GM19035 (cell line): ENCODE measurements around the gene E2F4.
A peak's percentile ranks its signal among the peaks of the same experiment; 100 is the strongest.

Experiments
- ATAC-seq: cut with Tn5 transposase; IDR thresholded peaks from one replicate; pipeline ENCODE4 v1.9.1; 2021; ENCODE audit not compliant: unreplicated experiment

Gene E2F4

GRCh38 chr16:67191995-67192681 lies at the start of gene E2F4:
E2F4 (plus strand) TSS chr16:67192155; CDS start chr16:67192228, 73 bp downstream.
- ATAC-seq = peak; percentile 90

- ATAC-seq = no peak
Observed at GRCh38 chr16:67142342-67142741, 49.6 kb upstream of the E2F4 start.

DNA sequence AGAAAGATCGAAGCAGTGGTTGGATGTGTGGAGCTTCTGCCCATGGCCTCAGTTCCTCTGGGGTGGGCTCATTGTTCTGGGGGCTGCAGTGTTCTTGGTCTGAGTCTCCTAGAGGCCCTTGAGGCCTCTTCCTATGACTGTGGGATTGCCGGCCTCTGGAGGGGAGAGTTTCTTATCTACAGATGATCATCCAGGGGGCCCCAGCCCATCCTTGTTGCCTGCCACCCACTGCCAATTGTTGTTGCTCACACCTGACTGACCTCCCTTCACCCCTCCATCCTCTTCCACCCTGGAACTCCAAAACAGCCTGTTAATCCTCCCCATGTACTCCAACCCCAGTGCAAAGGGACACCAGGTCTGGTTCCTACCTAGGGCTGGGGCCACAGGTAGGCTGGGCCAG lies 47.0 kb upstream of the E2F4 start:
- no peak for ATAC-seq

DNA sequence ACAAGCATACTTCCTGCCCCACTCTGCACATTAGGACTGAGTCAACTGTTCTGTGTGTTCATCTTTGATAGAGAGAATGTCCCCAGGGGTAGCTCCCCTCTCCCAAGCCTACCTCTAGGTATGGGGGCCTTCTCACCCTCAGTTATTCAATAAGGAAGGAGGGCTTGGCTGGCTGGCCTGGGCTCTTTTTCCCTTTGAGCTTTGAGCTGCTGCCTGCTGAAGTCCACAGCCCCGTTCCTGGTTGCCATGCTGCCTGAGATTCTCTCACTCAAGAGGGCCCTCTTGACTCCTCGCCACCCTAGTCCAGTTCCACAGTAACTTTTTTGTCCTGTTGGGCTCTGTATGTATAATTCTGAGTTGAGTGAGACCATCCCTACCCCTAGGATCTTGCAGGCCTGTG lies 46.2 kb upstream of the E2F4 start:
- ATAC-seq = no peak

DNA sequence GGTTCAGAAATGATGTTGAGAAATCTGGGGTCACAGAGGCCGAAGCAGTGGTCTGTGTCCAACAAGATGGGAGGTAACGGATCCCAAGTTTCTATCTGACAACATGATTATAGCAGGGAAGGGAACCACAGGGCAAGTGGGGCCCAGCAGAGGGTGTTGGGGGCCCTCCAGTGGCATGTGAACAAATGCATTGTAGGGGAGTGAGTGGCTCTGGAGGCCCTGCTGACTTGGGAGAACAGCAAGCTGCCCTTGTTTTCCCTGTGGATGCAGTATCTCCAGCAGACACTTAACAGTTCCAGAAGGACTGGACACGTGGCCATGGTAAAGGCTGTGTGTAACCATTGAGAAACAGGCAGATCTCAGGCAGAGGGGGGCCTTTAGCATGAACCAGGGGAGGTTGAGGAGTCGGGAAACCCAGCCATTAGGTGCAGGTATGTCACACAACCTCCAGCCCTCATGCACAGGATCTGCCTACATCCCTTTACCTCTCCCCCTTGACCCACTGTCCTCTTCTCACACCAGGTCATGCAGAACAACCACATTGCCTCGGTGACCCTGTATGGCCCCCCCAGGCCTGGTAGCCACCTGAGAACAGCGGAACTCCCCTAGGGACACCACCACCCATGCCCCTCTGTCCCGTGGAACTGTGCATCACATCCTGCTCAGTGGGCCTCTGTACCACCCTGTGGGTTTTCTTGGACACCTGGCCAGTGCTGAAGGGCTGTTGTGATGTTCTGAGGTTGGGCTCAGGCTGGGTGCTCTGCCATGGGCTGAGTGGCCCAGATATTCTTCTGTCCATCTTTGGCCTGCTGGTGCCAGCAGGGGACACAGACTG lies 45.2 kb upstream of the E2F4 start:
- no peak for ATAC-seq

DNA sequence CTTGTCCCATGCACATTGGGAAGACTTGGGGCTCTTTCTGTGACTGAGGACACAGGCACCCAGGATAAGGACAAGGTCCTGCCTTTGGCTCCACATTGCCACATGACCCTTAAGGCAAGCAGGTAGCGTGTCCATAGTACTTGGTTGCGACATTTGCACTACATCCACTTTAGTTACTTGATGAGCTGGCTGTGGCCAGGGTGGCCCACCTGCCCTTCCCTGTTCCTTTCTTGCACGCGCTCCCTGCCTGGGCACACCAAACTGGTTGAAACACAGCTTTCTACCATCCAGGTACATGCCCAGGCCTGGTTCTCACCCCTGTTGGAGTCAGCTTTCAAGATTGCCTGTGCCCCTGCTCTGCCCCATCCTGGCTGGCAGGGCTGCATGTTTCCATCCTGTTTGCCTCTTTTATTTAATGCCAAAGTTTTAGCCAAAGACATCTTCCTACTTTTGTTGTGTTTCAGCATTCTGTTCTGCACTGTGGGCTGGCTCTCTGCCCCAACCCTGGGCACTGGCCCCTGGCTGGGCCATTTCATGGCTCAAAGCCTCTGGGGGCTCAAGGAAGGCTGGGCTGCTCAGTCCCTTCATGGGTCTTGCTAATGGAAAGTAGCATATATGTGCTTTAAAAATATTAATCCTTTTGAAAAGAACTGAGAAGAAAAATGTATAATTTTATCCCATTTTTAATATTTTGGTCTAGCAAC lies 44.4 kb upstream of the E2F4 start:
- no peak for ATAC-seq

DNA sequence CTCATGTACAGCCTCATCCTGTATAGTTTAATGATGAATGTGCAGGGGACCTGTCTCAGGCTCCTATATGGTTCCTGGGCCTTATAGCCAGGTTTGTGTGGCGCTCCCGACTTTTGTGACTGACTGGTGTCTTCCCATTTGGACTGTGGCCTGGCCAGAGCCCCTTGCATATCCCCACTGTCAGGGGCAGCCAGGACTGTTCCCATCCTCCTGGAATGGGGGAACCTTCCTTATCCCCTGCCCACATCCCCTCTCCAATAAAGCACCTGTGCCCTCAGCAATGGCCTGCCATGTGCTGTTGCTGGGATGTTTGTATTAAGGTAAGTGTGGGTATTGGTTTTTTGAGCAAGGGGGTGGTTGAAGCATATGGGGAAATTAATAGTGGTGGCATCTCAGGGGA lies 43.7 kb upstream of the E2F4 start:
- ATAC-seq = no peak

DNA sequence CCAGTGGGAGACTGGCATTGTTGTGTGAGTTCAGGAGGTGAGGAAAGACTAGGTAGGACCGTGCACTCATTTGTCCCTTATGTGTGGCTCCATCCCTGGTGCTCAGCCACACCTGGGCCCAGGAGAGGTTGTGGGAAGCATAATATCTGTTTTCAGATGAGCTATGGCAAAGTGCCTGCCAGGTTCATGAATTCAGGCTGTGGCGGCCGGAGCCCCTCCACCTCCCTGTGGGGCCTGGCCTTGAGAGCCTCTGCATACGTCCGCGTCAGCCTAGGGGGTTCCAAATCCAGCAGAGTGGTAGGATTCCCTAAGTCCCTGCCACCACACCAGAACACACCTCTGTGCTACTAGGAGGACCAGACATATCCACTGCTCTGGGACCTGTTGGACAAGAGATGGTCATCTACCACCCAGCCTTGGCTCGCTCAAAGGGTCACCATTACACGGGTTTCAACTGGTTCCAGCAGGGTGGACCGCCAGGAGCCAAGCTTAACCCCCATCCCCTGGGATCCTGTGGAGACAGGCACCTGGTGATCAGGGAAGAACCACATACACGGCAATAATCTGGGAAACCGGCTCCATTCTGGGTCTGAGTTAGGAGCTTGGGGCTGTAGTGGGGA lies 43.2 kb upstream of the E2F4 start:
- ATAC-seq = no peak

DNA sequence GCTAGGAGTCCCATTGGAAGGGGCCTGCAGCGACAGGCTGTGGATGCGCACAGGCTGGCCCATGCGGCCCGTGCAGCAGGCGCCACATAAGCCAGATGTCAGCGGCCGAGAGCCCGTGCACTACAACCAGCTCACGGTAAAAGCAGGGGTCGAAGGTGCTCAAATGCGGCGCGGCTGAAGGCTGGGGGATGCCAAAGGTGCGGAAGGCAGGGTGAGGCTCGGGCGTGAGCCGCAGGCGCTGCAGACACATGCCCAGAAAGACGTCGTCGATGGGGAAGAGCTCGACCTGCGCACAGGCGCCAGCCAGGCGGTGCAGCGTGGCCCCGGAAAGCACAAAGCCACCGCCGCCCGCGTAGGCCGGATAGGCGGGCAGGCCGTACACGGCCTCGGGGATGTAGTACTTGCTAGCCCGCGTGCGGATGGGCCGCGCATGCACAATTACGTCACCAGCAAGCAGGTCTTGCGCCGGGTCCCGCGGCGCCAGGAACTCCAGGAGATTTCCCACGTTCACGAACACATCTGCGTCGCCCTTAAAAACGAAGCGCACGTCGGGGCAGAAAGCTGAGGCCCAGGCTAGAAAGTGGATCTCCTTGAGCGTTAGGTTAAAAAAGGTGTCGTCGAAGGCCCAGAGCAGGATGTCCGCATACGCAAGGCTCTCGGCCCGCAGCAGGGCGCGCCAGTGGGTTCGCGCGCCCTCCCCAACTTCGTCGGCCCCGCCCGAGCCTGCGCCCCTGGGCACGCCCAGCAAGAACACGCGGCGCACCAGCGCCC lies 42.5 kb upstream of the E2F4 start:
- no peak for ATAC-seq

- no peak for ATAC-seq
Observed at GRCh38 chr16:67150047-67150832, 41.7 kb upstream of the E2F4 start.

- no peak for ATAC-seq
Observed at GRCh38 chr16:67150833-67151396, 41.0 kb upstream of the E2F4 start, which contains the start of gene B3GNT9. B3GNT9 (minus strand) TSS chr16:67150998; CDS start chr16:67150485, 513 bp downstream.

GRCh38 chr16:67151431-67152097 lies 40.4 kb upstream of the E2F4 start:
- no peak for ATAC-seq

- ATAC-seq = no peak
Observed at GRCh38 chr16:67154578-67155294, 37.2 kb upstream of the E2F4 start.

GRCh38 chr16:67155295-67156142 lies 36.4 kb upstream of the E2F4 start:
- no peak for ATAC-seq

DNA sequence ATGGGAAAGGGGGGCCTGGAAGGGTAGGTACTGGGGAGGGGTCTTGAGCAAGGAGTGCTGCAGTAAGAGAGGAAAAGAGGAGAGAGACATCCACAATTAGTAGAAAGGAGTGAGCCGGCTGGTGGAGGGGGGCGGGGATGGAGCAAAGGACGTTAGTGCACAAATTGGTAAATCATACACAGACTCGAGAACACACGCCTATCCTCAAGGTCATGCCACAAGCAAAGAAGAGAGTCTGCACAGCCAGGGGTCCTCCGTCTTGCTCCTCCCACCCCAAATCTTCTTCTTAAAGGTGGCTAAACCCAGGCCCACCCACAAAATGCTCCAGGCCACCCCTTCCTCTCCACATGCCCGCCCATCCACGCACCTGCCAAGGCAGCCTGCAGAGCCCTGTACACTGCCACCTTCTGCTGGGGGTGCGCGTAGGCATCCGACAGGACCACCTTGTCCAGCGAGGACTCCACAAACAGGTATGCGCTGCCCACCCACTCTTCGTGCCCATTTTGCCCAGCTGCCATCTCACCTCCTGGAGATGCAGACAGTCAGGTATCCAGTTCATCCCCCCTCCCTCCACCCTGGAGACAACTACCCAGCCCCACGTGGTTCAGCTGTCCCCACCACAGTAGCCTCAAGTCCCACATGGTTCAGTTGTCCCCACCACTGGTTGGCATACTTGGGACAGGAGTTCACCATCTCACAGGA lies 35.7 kb upstream of the E2F4 start:
- ATAC-seq = no peak

- ATAC-seq = no peak
Observed at GRCh38 chr16:67157106-67157748, 34.7 kb upstream of the E2F4 start.
